Measurements from ENCODE around the gene PBRM1.

The PBRM1 gene

GRCh38 chr3:52498137-52499054, 187.3 kb downstream of the PBRM1 start:
- TF ChIP-seq CTCF (IDR thresholded peaks at IDR 0.05; ENCODE audit: low read depth, low read length, missing control alignments), result no peak
- DNase-seq (ENCODE audit: extremely low read depth, low read depth), result no peak
- H3K4me3 ChIP-seq (replicated peaks; ENCODE audit: low read depth, low read length), result no peak overlapping the region

GRCh38 chr3:52495777-52496602, 189.7 kb downstream of the PBRM1 start:
- no peak for DNase-seq (ENCODE audit: extremely low read depth, low read depth)
- TF ChIP-seq CTCF (IDR thresholded peaks at IDR 0.05; ENCODE audit: low read depth, low read length, missing control alignments), result no peak
- no peak overlapping the region for H3K4me3 ChIP-seq (replicated peaks; ENCODE audit: low read depth, low read length)
